HG03066 (cell line): ENCODE results near the gene UCP3.
A peak's percentile ranks its signal among the peaks of the same experiment; 100 is the strongest.
"Not testable (repeated sequence)": the region's sequence is repeated elsewhere in the genome, so short reads cannot be mapped to it uniquely, and the experiment has no call there.

Experiments
- ATAC-seq: cut with Tn5 transposase; IDR thresholded peaks from one replicate; pipeline ENCODE4 v1.9.1; 2021; ENCODE audit warnings: low read depth; ENCODE audit not compliant: unreplicated experiment

The UCP3 gene

GRCh38 chr11:74001822-74002286 lies 7.0 kb downstream of the UCP3 start:
- no peak for ATAC-seq

GRCh38 chr11:74000307-74001133 lies 8.4 kb downstream of the UCP3 start:
- no peak for ATAC-seq

GRCh38 chr11:73999581-74000306 lies 9.1 kb downstream of the UCP3 start:
- no peak for ATAC-seq

DNA sequence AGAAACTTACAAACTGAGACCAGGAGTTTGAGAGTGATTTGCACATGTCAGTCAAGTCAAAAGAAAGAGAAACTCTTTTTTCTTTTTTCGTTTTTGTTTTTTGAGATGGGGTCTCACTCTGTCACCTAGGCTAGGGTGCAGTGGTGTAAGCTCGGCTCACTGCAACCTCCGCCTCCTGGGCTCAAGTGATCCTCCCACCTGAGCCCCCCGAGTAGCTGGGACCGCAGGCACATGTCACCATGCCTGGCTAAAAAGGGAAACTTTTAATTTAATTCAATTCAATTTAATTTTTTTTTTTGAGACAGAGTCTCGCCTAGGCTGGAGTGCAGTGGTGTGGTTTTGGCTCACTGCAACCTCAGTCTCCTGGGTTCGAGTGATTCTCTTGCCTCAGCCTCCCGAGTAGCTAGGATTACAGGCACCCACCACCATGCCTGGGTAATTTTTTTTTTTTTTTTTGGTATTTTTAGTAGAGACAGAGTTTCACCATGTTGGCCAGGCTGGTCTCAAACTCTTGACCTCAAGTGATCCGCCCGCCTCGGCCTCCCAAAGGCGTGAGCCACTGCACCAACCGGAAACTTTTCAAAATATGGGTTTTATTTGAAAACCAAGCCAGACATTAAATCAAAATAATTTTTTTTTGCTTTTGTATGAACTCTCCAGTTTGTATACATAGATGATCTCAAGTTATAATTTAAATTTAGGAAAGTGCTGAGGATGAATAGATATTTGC lies 9.9 kb downstream of the UCP3 start:
- no peak for ATAC-seq

DNA sequence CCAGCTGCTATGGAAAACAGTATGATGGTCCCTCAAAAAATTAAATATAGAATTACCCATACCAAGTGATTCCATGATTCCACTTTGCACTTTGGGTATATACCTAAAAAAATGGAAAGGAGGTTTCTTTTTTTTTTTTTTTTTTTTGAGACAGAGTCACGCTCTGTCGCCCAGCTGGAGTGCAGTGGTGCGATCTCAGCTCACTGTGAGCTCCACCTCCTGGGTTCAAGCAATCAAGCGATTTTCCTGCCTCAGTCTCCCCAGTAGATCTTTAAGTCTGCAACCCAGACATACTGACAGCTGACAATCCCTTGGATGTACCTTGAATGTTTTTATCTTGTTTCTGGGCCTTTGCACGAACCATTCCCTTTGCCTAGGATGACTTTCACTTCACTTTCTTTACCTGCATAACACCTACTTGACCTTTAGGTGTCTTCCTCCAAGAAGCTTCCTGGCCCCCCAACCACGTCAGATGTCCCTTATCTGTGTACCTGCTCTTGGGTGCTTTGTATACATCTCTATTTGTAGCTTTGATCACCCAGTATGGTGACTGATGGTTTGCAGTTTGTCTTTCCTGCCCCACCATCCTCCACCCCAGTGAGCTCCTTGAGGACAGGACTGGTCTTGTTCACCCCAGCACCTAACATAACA lies 11.6 kb downstream of the UCP3 start:
- ATAC-seq = no peak

GRCh38 chr11:73996161-73996747 lies 12.6 kb downstream of the UCP3 start:
- no peak for ATAC-seq

DNA sequence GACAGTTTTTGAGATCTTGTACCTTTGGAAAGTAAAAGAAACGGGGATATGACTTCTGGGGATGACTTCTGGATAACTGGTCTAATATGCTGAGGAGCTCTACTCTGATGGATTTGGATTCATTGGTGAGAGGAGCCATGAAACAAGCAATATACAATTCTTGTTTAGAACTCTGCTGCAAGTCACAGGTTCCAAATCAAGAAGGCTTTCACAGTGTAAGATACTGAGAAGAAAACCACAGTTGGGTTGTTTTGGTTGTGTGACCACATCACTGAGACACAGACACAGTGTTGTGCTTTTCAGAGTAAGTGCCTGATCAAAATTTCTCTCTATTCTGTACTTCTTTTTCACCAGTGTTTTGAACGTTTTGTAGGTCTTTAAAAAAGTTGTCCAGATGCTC lies 13.2 kb downstream of the UCP3 start:
- no peak for ATAC-seq

DNA sequence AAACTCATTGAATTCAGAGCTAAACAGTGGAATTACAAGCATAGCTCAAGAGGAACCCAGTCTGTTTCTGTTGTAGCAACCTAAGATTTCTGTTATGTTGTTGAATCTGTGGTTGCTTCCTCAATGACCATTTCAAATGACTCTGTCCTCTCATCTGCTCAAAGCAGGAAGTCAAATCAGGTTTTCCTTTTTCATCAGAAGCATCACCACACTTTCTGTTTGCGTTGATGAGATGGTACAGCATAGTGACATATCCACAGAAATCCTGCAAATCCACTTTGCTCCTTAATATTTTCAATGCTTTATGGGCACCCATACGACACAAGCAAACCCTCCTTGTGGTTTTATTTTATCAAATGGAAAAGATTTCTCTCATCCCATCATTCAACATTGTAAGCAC lies 13.6 kb downstream of the UCP3 start:
- no peak for ATAC-seq

DNA sequence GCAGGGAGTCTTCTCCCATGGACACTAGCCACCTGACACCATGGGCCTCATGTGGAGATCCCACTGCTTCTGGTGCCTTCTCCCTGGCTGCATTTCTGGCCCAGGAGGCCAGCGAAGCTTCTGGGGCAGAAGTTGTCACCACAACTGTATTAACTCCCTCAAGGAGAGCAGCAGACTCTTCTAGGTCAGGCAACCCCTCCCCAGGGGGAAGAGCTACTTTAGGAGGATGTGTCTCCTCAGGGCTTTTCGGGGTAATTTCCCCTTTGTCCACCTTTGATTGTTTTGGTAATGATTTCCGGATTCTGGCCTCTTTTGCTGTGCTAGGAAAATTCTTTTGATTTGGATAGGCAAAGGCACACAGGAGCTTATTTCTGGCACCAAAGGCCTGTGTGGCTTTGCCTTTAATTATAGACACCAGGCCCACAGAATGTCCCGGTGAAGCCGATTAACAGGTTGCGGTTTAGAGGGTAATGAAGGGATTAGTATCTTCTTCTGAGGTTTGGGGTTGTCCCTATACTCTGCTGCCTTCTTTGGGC lies 17.3 kb downstream of the UCP3 start:
- ATAC-seq = no peak

DNA sequence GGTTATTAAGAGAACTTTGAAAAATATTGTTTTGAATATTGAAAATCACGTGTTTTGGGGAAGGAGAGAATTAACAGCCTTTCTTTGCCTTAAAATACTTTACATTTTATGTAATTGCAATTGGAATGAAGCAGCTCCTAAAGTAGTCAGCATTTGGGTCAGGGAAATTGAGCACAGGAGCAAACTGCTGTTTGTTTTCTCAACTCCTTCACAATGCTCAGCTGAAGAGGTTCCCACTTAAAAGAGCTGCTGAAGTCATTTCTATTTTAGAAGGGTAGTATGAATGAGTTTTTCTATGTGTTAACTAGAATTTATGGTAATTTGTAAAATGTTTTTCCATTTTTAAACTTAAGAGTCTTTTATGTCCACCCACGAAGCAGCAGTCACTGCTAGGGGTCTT lies 18.2 kb downstream of the UCP3 start:
- ATAC-seq = no peak

DNA sequence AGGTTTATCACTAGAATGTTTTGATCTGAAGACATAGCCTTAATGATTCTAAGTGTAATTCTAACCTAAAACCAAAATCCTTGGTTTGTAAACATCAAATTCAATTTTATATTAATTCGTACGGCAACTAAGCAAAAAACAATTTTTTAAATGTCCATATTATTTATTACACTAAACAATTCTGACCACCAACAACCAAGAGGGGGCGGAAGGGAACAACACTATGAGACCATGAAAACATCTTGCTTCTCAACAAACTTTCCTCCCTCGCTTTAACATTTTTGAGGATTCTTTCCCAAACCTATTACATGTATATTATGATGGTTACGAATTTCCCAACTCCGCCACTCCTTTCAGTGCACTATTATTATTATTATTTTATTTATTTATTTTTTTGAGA lies 19.7 kb downstream of the UCP3 start:
- ATAC-seq = no peak

- no peak for ATAC-seq
Observed at GRCh38 chr11:73988227-73988626, 20.7 kb downstream of the UCP3 start.

GRCh38 chr11:73985661-73986060 lies 23.2 kb downstream of the UCP3 start:
- ATAC-seq = not testable (repeated sequence)

DNA sequence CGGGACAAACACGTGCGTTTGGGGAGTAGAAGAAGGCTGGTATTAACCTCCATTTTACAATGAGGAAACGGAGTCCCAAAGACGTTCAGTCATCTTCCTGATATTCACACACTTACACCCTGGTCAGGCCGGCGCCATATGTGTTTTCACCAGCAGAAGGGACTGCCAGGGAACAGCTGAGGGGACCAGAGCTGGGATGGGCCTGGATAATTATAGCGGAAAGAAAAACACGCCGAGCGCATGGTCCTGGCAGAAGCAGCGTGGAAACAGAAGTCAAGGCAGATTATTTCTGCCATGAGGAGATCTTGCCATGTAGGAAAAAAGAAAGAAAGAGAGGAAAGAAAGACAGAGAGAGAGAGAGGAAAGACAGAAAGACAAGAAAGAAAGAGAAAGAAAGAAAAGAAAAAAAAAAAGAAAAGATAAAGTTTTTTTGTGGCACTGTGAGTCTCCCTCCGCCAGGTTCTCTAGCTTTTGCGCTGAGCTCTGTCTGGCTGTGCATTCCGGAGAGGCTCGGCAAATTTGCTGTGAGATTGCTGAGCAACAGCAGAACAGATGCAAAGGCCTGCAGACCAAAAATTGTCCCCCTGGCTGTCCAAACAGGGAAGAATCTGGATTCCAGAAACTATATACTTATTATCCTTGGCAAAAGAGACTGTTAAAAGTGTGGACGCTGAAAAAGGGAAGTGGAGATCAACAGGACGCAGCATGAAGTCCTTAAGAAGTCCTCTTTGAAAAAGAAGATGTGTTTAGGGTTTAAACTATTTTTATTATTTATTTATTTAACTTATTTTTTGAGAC lies 24.9 kb downstream of the UCP3 start:
- no peak for ATAC-seq

- peak; percentile 68 for ATAC-seq
Observed at GRCh38 chr11:73982990-73983740, 25.7 kb downstream of the UCP3 start.

DNA sequence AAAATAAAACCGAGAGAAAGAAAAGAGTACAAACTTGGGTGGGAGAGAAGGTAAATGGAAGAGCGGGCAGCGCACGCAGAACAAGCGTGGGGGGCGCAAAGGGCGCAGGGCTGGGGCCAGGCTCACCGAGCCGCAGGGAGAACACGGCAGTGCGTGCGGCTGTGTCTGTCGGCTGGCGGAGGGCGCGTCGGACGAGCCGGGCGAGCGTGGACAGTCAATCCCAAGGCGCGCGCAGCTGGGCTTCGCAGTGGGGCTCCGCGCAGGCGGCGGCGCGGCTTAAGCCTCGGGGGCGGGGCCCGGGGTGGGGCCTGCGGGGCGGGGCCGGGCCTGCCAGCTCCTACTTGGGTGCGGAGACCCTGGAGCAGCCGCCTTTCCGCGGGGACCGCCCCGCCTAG lies 26.3 kb downstream of the UCP3 start, which contains the start of gene UCP2:
Gene UCP2, minus strand, starts transcription at position 249 of the 395 bp plus-strand sequence. CDS start 4,465 bp downstream, outside the sequence.
- ATAC-seq = peak; percentile 51

GRCh38 chr11:73981051-73981805 lies 27.7 kb downstream of the UCP3 start:
- ATAC-seq = no peak
